Measurements from ENCODE around the gene DEFB129. TPM values are rescaled to one million over a fixed set of nuclear protein-coding genes. Genes with fewer than 3 reads are reported as not detected.
"Not testable (repeated sequence)": the region's sequence is repeated elsewhere in the genome, so short reads cannot be mapped to it uniquely, and the experiment has no call there.

Gene DEFB129
- total RNA-seq, 4 donors from 2014 or later = not detected

GRCh38 chr20:199996-200395 lies 27.1 kb upstream of the DEFB129 start:
- Histone ChIP-seq H3K4me3 (replicated peaks in 1 of 3) (no peak overlapping the region), H3K9me3 (no peaks in the 10 kb centered on the region), H3K36me3 (no peaks in the 10 kb centered on the region), H3K27me3 (no peaks in the 10 kb centered on the region), H3K4me1 (no peaks in the 10 kb centered on the region), H3K27ac (no peak overlapping the region)
- intact Hi-C loops (cut with DNase I) = no loop called here
- DNase-seq = no peak
- WGBS, 2 donors = 76 to 77% methylated on average over 4 of the region's 4 CpGs
- TF ChIP-seq POLR2A (IDR thresholded peaks at IDR 0.05) = no peak
- TF ChIP-seq, protein P1, sequence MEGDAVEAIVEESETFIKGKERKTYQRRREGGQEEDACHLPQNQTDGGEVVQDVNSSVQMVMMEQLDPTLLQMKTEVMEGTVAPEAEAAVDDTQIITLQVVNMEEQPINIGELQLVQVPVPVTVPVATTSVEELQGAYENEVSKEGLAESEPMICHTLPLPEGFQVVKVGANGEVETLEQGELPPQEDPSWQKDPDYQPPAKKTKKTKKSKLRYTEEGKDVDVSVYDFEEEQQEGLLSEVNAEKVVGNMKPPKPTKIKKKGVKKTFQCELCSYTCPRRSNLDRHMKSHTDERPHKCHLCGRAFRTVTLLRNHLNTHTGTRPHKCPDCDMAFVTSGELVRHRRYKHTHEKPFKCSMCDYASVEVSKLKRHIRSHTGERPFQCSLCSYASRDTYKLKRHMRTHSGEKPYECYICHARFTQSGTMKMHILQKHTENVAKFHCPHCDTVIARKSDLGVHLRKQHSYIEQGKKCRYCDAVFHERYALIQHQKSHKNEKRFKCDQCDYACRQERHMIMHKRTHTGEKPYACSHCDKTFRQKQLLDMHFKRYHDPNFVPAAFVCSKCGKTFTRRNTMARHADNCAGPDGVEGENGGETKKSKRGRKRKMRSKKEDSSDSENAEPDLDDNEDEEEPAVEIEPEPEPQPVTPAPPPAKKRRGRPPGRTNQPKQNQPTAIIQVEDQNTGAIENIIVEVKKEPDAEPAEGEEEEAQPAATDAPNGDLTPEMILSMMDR (IDR thresholded peaks at IDR 0.05) = no peak

DNA sequence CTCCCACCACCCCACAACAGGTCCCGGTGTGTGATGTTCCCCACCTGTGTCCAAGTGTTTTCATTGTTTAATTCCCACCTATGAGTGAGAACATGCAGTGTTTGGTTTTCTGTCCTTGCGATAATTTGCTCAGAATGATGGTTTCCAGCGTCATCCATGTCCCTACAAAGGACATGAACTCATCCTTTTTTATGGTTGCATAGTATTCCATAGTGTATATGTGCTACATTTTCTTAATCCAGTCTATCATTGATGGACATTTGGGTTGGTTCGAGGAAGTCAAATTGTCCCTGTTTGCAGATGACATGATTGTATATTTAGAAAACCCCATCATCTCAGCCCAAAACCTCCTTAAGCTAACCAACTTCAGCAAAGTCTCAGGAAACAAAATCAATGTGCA lies 23.4 kb upstream of the DEFB129 start:
- H3K4me3 ChIP-seq (replicated peaks in 1 of 3); intact Hi-C loops (cut with DNase I); DNase-seq; H3K27me3 ChIP-seq; H3K9me3 ChIP-seq; H3K27ac ChIP-seq; H3K4me1 ChIP-seq; H3K36me3 ChIP-seq: not testable (repeated sequence)
- WGBS, 2 donors = 73 to 91% methylated on average over 4 of the region's 4 CpGs

DNA sequence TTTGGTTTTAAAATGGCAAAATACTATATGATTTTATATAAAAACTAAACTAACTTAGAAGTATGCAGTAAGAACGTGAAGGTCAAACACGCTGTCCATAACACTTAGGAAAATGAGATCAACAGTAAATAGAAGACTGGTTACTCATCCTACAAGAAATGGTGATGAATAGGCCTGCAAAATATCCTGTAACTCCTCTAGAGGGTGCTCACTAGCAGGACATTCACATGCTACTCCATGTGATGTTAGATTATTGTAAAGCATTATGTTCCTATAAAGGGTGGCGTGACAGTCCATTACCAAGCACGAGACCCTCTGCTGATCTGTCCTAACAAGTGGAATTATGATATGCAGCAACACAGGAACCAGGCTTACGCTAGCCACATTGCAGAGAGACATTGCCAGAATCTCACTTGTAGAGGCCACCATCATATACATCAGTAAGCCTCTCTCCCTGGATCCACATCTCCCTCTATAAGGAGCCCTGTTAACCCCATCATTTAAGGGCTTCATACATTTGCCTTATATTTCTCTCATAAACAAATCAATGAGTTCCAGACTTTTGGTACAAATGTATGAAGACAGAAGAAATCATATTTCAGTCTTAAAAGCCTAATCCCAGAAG lies 18.0 kb upstream of the DEFB129 start:
- Histone ChIP-seq H3K4me1 (no peaks in the 10 kb centered on the region), H3K27me3 (no peaks in the 10 kb centered on the region), H3K27ac (no peak overlapping the region), H3K9me3 (no peaks in the 10 kb centered on the region), H3K36me3 (no peaks in the 10 kb centered on the region), H3K4me3 (replicated peaks in 1 of 3) (no peak overlapping the region)
- TF ChIP-seq, protein P1 (IDR thresholded peaks at IDR 0.05) = peak in 3 of 6 experiments; percentile 30 to 53 (median 46)
- no peak for TF ChIP-seq POLR2A (IDR thresholded peaks at IDR 0.05)
- intact Hi-C loops (cut with DNase I) = no loop called here
- 41 to 43% methylated on average over 5 of the region's 5 CpGs for WGBS, 2 donors
- DNase-seq = no peak

- peak; percentile 42 to 53 for DNase-seq
- TF ChIP-seq, protein P1 (IDR thresholded peaks at IDR 0.05) = no peak
- no peak for TF ChIP-seq POLR2A (IDR thresholded peaks at IDR 0.05)
- WGBS, 2 donors = 32 to 38% methylated on average over 7 of the region's 7 CpGs
Observed at GRCh38 chr20:210809-211502, 16.1 kb upstream of the DEFB129 start.

GRCh38 chr20:214383-214782 lies 12.7 kb upstream of the DEFB129 start:
- H3K4me3 ChIP-seq (replicated peaks in 1 of 3) = no peak overlapping the region
- H3K27ac ChIP-seq = no peak overlapping the region
- no peaks in the 10 kb centered on the region for H3K36me3 ChIP-seq
- no peaks in the 10 kb centered on the region for H3K9me3 ChIP-seq
- H3K4me1 ChIP-seq = no peaks in the 10 kb centered on the region
- intact Hi-C loops (cut with DNase I) = no loop called here
- no peak for DNase-seq
- TF ChIP-seq POLR2A (IDR thresholded peaks at IDR 0.05) = no peak
- TF ChIP-seq, protein P1 (IDR thresholded peaks at IDR 0.05) = no peak
- 73 to 77% methylated on average over 2 of the region's 2 CpGs for WGBS, 2 donors
- H3K27me3 ChIP-seq = no peaks in the 10 kb centered on the region

More at GRCh38 chr20:210809-211502, 16.1 kb upstream of the DEFB129 start:
- Histone ChIP-seq H3K4me3 (replicated peaks in 1 of 3) (no peak overlapping the region), H3K27me3 (no peaks in the 10 kb centered on the region), H3K36me3 (no peaks in the 10 kb centered on the region), H3K4me1 (no peaks in the 10 kb centered on the region), H3K27ac (no peak overlapping the region), H3K9me3 (no peaks in the 10 kb centered on the region)
- intact Hi-C loops (cut with DNase I) = no loop called here
